Upper lobe of left lung (tissue), 6 donors: ENCODE data around the gene BOLA2B. TPM values are rescaled to one million over a fixed set of nuclear protein-coding genes. Genes with fewer than 3 reads are reported as not detected.

Experiments used
- ATAC-seq, 2 donors: fragments of 200-7000 bp; cut with Tn5 transposase; one replicate each; pipeline ENCODE4 v1.9.1; 2022; ENCODE audit warnings: mild to moderate bottlenecking in 2 of 2, moderate library complexity in 2 of 2; ENCODE audit not compliant: low FRiP score in 2 of 2
- DNase-seq, 2 donors: peaks; one replicate each; pipeline ENCODE4 v3.0.0-alpha.2; 2019 to 2020
- H3K27ac ChIP-seq, 4 donors: fragments of 200-600 bp; sonication (generic); one replicate each; pipeline ENCODE4 v1.5.1; 2016 to 2019
- H3K27me3 ChIP-seq, 4 donors: fragments of 200-600 bp; sonication (generic); one replicate each; pipeline ENCODE4 v1.5.1; 2017 to 2019
- H3K36me3 ChIP-seq, 4 donors: fragments of 200-600 bp; sonication (generic); one replicate each; pipeline ENCODE4 v1.5.1; 2016 to 2019
- H3K4me1 ChIP-seq, 4 donors: fragments of 200-600 bp; sonication (generic); one replicate each; pipeline ENCODE4 v1.5.1; 2018 to 2019
- H3K4me3 ChIP-seq, 4 donors: fragments of 200-600 bp; sonication (generic); one replicate each; pipeline ENCODE4 v1.5.1; 2017 to 2019; ENCODE audit warnings: mild to moderate bottlenecking in 2 of 4, moderate library complexity in 1 of 4
- H3K9me3 ChIP-seq, 4 donors: fragments of 200-600 bp; sonication (generic); one replicate each; pipeline ENCODE4 v1.5.1; 2018 to 2019
- CTCF ChIP-seq, 6 experiments: fragments of 450-650 bp in 4 of 6; fragments of 200-600 bp in 2 of 6; sonication (generic) in 2 of 6; IDR thresholded peaks; one replicate each; pipeline ENCODE4 v1.5.1; 2016 to 2019; ENCODE audit warnings: antibody characterized with exemption in 6 of 6
- EP300 ChIP-seq, 4 donors: sonication (generic); formaldehyde crosslinking; IDR thresholded peaks; one replicate each; pipeline ENCODE4 v1.5.1; 2017; ENCODE audit warnings: antibody characterized with exemption in 4 of 4, control low read depth in 2 of 4
- POLR2A ChIP-seq, 4 donors: fragments of 450-650 bp; IDR thresholded peaks; one replicate each; pipeline ENCODE4 v1.5.1; 2016 to 2017; ENCODE audit warnings: antibody characterized with exemption in 4 of 4, mild to moderate bottlenecking in 2 of 4
- POLR2AphosphoS5 ChIP-seq, 2 donors: sonication (generic); formaldehyde crosslinking; IDR thresholded peaks; one replicate each; pipeline ENCODE4 v1.5.1; 2017; ENCODE audit warnings: antibody characterized with exemption in 2 of 2
- WGBS, 2 donors: methylation state at CpG; one replicate each; pipeline ENCODE4 v1.1.5; 2017 to 2018; 5-methylcytosine and 5-hydroxymethylcytosine counted together
- total RNA-seq, 6 donors: library from RNA; depleted of rRNA in 4 of 6; stranded (reverse); fragments of >200 nt in 4 of 6; gene quantifications; one replicate each; pipeline versions ENCODE4 v1.1.0 to v1.2.1, GENCODE V29; 2016 to 2021
- donor health status: DM: no; HTN: no; CAD: no; lungs with moderate emphysema.
- donor health status: DM: no; HTN: yes; CAD: no; lungs with severe emphysema.

BOLA2B gene
- total RNA-seq, 6 donors from 2014 or later = 58.0 to 173 (median 100) TPM

- Histone ChIP-seq H3K27me3 (no peaks in the 10 kb centered on the region), H3K4me3 (peak overlapping the region in 3 of 4 donors; percentile 63 to 78 (median 66)), H3K36me3 (peaks cover 0 to 16% (median 5%) of the 10 kb centered on the region in 4 donors), H3K9me3 (no peaks in the 10 kb centered on the region), H3K27ac (peak overlapping the region; percentile 76 to 91 (median 88)), H3K4me1 (peaks cover 5 to 47% (median 25%) of the 10 kb centered on the region in 4 donors)
- 54 to 62% methylated on average over 10 to 15 of the region's 15 CpGs for WGBS, 2 donors
- TF ChIP-seq POLR2A (IDR thresholded peaks at IDR 0.05) (no peak), POLR2AphosphoS5 (IDR thresholded peaks at IDR 0.05) (peak; percentile 19 to 40)
- ATAC-seq (peak; percentile 50 to 61), DNase-seq (peak; percentile 86 to 87)
Observed at GRCh38 chr16:30185683-30186421, 7.6 kb downstream of the BOLA2B start.

DNA sequence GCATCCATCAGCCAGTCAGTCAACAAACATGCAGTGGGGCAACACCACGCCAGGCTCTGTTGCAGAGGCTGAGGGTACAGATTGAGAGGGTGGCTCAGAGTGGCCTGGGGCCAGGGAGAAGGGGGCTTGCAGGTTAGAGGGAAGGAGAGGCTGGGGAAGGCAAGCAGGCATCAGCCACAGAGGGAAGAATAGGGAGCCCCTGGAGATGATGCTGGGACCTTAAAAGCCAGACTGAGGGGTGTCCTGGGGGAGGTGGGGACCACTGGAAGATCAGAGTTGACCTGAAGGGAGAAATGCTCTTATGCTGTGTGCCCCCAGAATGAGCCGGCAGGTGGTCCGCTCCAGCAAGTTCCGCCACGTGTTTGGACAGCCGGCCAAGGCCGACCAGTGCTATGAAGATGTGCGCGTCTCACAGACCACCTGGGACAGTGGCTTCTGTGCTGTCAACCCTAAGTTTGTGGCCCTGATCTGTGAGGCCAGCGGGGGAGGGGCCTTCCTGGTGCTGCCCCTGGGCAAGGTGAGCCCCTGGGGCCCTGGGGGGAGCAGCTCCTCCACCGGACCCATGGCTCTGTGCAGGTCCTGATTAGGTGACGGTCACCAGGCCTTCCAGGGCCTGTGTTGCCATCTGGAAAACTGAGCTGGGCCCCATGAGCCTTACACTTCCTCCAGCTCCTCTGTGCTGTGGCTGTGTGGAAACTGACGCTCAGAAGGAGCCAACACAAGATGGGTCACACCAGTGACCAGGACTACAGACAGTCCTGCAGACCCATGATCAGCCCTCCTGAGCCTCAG, 8.4 kb downstream of the BOLA2B start:
- no peak for TF ChIP-seq EP300 (IDR thresholded peaks at IDR 0.05)
- TF ChIP-seq CTCF (IDR thresholded peaks at IDR 0.05) = no peak
- TF ChIP-seq POLR2A (IDR thresholded peaks at IDR 0.05) = no peak
- TF ChIP-seq POLR2AphosphoS5 (IDR thresholded peaks at IDR 0.05) = no peak
- Histone ChIP-seq H3K27ac (peak overlapping the region; percentile 76 to 91 (median 88)), H3K36me3 (peaks cover 0 to 16% (median 5%) of the 10 kb centered on the region in 4 donors), H3K27me3 (no peaks in the 10 kb centered on the region), H3K4me1 (peaks cover 5 to 47% (median 25%) of the 10 kb centered on the region in 4 donors), H3K9me3 (no peaks in the 10 kb centered on the region), H3K4me3 (peak overlapping the region in 3 of 4 donors; percentile 63 to 78 (median 66))
- ATAC-seq (peak; percentile 0), DNase-seq (peak; percentile 29 to 47)
- 65 to 80% methylated on average over 13 of the region's 13 CpGs for WGBS, 2 donors

DNA sequence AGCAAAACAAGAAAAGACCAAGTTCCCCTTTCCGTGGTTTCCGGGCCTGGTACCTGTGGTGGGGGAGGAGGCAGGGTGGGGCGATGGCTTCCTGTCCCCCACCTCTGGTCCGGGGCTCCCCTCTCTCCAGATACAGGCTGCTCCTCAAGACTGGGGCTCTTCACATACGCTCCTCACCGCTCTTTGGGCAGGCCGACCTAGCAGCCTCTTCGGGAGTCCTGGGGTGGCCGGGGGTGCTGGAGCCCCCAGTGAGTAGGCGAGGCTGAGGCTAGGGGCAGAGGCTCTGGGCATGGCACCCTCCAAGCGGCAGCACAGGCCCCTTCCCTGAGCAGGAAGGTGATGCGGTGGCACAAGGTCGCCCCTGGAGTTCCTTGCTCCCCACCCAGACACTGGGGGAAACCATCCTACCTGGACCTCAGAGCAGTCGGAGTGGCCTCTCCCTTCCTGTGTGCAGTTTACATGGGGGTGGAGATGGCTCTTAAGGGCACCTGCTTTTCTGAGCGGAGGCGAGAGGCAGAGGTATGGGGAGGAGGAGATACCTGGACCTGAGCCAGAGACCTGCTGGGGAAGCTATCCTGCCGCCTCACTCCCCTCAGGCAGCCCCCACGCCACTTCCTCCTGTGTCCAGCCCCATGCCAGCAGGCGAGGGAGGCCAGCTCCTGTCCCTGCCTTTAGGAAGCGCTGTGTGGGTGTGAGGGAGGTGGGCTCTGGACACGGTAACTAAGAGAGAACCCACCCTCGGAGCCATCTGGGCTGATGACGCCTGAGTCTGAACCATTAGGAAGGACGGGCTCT, 9.2 kb downstream of the BOLA2B start:
- peak; percentile 65 to 79 for DNase-seq

DNA sequence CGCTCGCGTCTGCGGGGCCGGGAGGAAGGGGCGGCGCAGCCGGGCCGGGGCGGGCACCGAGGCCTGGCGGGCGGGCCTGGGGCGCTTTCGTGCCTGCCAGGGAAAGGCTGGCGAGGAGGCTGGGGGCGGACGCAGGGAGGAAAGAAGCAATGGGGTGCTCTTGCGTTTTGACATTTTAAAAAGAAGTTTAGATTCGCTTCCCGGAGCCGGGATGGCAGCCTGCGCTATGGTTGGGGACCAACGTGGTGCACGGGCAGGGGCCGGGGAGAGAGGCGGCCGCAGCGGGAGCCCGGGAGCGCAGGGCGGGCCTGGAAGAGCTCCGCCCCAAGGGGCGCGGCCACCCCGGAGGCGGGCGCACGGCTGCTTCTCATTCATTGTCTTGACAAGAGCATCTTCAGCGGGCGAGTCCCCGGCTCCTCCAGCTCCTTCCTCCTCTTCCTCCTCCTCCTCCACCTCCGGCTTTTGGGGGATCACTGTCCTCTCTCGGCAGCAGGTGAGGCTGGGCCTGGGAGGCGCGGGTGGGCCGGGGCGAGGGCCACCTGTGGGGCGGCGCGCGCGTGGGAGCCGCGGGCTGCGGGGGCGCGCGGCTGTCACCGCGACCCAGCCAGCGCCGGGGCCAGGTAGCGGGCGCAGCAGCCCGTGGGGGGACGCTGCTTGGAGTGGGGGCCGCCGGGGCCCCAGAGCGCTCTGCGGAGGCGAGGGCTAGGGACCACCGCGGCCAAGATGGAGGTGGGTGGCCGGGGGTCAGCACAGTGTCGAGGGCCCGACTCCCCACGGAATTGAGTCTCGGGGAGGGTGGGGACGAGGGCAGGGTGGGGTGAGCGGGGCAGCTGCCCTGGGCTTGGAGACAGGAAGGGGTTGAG, 10.0 kb downstream of the BOLA2B start, which contains the start of gene CORO1A:
CORO1A (plus strand) TSS at position 370 of the 863 bp plus-strand sequence. CDS start 1,608 bp downstream, outside the sequence.
- H3K9me3 ChIP-seq = no peaks in the 10 kb centered on the region
- peaks cover 5 to 47% (median 25%) of the 10 kb centered on the region in 4 donors for H3K4me1 ChIP-seq
- 1 to 2% methylated on average over 34 to 63 of the region's 81 CpGs for WGBS, 2 donors
- no peak for TF ChIP-seq CTCF (IDR thresholded peaks at IDR 0.05)
- peak in 2 of 4 donors; percentile 61 to 65 for TF ChIP-seq POLR2A (IDR thresholded peaks at IDR 0.05)
- peak; percentile 23 to 36 for TF ChIP-seq POLR2AphosphoS5 (IDR thresholded peaks at IDR 0.05)
- TF ChIP-seq EP300 (IDR thresholded peaks at IDR 0.05) = no peak
- peak; percentile 91 to 97 for DNase-seq
- peak within 1 kb of the TSS; percentile 76 to 91 (median 88) for H3K27ac ChIP-seq
- peak within 1 kb of the TSS; percentile 42 to 78 (median 64) for H3K4me3 ChIP-seq
- ATAC-seq = peak; percentile 56 to 90
- H3K27me3 ChIP-seq = no peaks in the 10 kb centered on the region
- peaks cover 0 to 16% (median 5%) of the 10 kb centered on the region in 4 donors for H3K36me3 ChIP-seq

More for the DNA sequence above, 9.2 kb downstream of the BOLA2B start:
- TF ChIP-seq POLR2AphosphoS5 (IDR thresholded peaks at IDR 0.05) = peak; percentile 14 to 33
- TF ChIP-seq CTCF (IDR thresholded peaks at IDR 0.05) = no peak
- H3K27me3 ChIP-seq = no peaks in the 10 kb centered on the region
- H3K27ac ChIP-seq = peak overlapping the region; percentile 76 to 91 (median 88)
- 28 to 49% methylated on average over 3 to 24 of the region's 24 CpGs for WGBS, 2 donors
- H3K36me3 ChIP-seq = peaks cover 0 to 16% (median 5%) of the 10 kb centered on the region in 4 donors
- ATAC-seq = peak in 1 of 2 donors; percentile 6
- H3K4me1 ChIP-seq = peaks cover 5 to 47% (median 25%) of the 10 kb centered on the region in 4 donors
- H3K4me3 ChIP-seq = peak overlapping the region in 3 of 4 donors; percentile 63 to 78 (median 66)
- H3K9me3 ChIP-seq = no peaks in the 10 kb centered on the region
